NCI-H1694 treated with DMSO at 0.1 percent for 48 hours (cell line): ENCODE measurements around the gene AGXT2.
"Not testable (repeated sequence)": the region's sequence is repeated elsewhere in the genome, so short reads cannot be mapped to it uniquely, and the experiment has no call there.

Source experiments
- DNase-seq: peaks from one replicate; lab custom pipeline; 2025; lab: John Stamatoyannopoulos, UW

AGXT2 gene

GRCh38 chr5:35052838-35053237, 5.1 kb upstream of the AGXT2 start:
- DNase-seq, result no peak

GRCh38 chr5:35050541-35051126, 2.9 kb upstream of the AGXT2 start:
- DNase-seq, result no peak

GRCh38 chr5:35048910-35049309, 1.2 kb upstream of the AGXT2 start:
- DNase-seq, result no peak

- no peak for DNase-seq
These were observed 975 bp downstream of the AGXT2 start for GRCh38 chr5:35046774-35047173.

GRCh38 chr5:35045280-35045679, 2.5 kb downstream of the AGXT2 start:
- no peak for DNase-seq

GRCh38 chr5:35044649-35045048, 3.1 kb downstream of the AGXT2 start:
- DNase-seq, result no peak

GRCh38 chr5:35042781-35043180, 5.0 kb downstream of the AGXT2 start:
- DNase-seq, result no peak

GRCh38 chr5:35041261-35041660, 6.5 kb downstream of the AGXT2 start:
- DNase-seq, result no peak

GRCh38 chr5:35038891-35039290, 8.9 kb downstream of the AGXT2 start:
- no peak for DNase-seq

- DNase-seq, result no peak
These were observed 11.2 kb downstream of the AGXT2 start for GRCh38 chr5:35036536-35036935.

- DNase-seq, result not testable (repeated sequence)
These were observed 11.8 kb downstream of the AGXT2 start for GRCh38 chr5:35035929-35036328.

- DNase-seq, result no peak
These were observed 12.5 kb downstream of the AGXT2 start for GRCh38 chr5:35035271-35035670.

GRCh38 chr5:35032356-35032755, 15.4 kb downstream of the AGXT2 start:
- no peak for DNase-seq

- DNase-seq, result no peak
These were observed 16.5 kb downstream of the AGXT2 start for GRCh38 chr5:35031276-35031675.

GRCh38 chr5:35030426-35031100, 17.2 kb downstream of the AGXT2 start:
- DNase-seq, result no peak

GRCh38 chr5:35029333-35029732, 18.4 kb downstream of the AGXT2 start:
- no peak for DNase-seq

- DNase-seq, result no peak
These were observed 20.8 kb downstream of the AGXT2 start for GRCh38 chr5:35026941-35027340.

- DNase-seq, result no peak
These were observed 21.4 kb downstream of the AGXT2 start for GRCh38 chr5:35026280-35026840.

- DNase-seq, result no peak
These were observed 22.7 kb downstream of the AGXT2 start for GRCh38 chr5:35024911-35025510.

GRCh38 chr5:35023391-35024178, 24.2 kb downstream of the AGXT2 start:
- no peak for DNase-seq

GRCh38 chr5:35016174-35017051, 31.3 kb downstream of the AGXT2 start:
- DNase-seq, result no peak
